Mucosa of gallbladder (tissue), 1 donor: ENCODE measurements around the gene GPC6. TPM values are rescaled to one million over a fixed set of nuclear protein-coding genes. Genes with fewer than 3 reads are reported as not detected.
"Not testable (repeated sequence)": the region's sequence is repeated elsewhere in the genome, so short reads cannot be mapped to it uniquely, and the experiment has no call there.

Source experiments
- DNase-seq: peaks from one replicate; pipeline ENCODE4 v3.0.0-alpha.2; 2020; ENCODE audit warnings: low spot score
- total RNA-seq: library from RNA; stranded (reverse); gene quantifications from one replicate; pipeline ENCODE4 v1.2.1, GENCODE V29; 2021
- donor health status: DM: no; HTN: no; CAD: no.

GPC6 gene
- total RNA-seq, 1 donor from 2014 or later = 24.0 TPM

DNA sequence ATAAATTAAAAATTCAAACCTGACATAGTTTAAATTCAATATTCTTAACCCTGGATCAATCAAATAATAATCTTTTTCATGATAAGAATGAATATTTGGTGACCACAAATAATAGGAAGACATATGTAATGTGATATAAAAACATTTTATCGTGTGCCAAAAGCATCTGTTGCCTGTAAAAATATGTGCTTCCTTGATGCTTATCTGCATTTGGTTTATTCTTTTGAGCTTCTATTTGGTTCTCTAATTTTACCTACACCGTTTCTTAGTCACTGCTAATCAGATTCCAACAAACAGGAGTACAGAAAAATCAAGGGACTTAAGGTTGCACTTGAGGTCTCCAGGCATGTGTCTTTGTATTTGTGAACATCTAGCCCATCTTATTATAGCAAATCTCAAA lies 978.3 kb downstream of the GPC6 start:
- DNase-seq = no peak

DNA sequence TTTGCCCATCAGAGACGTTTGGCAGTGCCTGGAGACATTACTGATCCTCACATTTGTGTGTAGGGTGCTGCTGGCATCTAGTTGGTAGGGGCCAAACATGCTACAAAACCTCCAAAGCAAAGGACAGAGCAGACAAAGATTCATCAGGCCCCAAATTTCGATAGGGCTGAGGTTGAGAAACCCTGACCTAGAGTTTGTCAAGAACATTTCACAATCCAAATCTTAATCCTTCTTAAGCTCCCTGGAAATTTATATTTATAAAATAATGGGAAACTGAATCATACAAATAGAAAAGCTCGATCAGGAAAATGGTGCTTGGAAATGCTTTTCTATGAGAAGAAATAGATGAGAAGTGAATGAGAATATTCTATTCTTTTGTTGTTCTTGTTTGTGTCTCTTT lies 979.3 kb downstream of the GPC6 start:
- DNase-seq = no peak

DNA sequence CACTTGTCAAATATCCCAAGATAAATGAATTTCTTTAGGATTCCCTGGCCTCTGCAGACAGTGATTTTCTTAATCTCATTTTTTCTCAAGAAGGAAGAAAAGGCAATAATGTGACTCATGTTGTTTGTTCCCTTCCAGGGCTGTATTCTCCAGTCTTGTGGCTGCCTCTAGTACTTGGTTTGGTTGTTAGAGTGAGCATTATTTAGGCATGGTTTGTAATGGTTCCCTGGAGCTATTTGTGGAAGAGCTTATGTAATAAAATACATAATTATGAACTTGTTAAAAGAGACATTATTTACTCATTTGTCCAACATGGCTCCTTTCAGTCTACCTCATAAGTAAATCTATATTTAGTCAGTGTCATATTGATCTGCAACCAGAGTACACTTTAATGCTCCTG lies 982.5 kb downstream of the GPC6 start:
- DNase-seq = no peak

DNA sequence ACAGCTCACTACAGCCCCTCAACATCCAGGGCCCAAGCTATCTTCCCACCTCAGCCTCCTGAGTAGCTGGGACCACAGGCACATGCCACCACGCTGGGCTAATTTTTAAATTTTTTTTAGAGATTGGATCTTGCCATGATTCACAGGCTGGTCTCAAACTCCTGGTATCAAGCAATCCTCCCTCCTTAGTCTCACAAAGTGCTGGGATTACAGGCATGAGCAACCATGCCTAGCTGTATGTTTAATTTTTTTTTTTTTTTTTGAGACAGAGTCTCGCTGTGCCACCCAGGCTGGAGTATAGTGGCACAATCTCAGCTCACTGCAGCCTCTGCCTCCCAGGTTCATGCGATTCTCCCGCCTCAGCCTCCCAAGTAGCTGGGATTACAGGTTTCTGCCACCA lies 983.3 kb downstream of the GPC6 start:
- not testable (repeated sequence) for DNase-seq

DNA sequence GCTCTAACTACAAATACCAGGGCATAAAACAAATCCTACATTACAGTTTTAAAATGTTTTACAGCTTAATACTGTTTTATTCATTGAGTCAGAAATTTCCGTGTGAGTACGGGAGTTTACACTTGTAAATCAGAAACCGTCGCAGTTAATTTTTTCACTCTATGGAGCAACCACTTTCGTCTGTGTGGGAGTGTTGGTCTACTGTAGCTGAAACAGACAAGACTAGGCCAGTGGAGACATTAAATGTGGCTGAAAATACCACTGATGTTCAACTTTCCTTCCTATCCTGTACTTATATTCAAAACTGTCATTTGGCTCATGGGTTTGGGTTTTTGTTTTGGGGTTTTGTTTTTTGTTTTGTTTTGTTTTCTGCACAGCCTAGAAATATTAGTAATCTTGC lies 984.2 kb downstream of the GPC6 start:
- no peak for DNase-seq

DNA sequence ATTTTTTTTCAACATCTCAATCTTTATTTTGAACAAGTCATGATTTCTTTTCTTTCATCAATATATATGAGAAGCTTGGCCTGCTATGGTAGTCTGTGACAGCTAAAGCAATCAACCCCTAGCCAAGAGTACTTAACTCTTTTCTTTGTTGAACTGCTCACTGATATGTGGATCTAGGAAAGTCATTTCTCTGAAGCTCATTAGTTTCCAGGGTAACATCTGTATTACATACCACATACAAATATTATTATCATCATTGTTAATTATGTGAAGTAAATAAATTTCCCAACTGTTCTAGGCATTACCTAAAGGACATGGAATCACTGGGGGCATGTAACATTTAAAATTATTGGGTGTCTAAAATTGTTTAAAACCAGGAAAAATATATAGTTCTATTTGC lies 985.6 kb downstream of the GPC6 start:
- no peak for DNase-seq

DNA sequence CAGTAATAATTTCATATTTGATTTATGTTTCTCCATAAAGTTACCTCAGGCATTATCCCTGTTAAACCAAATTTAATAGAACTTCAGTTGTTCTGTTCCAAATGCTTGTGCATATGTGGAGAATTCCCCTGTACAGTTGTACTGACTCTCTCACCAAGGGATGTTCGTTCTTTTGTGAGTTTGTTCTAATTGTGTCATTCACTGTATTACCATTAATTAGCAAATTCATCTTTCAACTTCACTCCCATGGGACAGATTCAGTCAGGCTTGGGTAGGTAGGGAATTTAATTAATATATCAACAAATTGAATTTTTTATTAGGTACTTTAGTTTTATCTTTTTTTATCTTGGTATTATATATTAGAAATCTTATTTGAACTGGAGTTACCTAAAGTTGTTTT lies 987.5 kb downstream of the GPC6 start:
- DNase-seq = no peak

DNA sequence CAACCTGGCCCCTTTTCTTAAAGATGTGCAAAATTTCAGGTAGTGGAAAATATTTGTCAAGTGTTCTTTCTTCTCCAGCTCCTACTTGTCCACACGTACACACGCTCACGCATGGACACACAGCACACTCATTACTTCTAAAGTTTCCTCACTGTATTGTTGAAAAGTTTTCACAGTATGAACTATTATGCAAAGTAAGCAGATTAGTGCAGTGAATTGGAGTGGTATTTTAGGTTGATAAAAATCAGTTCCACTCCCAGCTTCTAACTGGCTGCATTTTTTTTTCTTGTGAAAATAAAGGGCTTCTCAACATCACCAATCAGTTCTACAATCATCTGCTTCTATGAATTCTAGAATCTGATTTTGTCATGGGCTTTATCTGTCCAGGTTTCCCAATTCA lies 988.4 kb downstream of the GPC6 start:
- DNase-seq = no peak

DNA sequence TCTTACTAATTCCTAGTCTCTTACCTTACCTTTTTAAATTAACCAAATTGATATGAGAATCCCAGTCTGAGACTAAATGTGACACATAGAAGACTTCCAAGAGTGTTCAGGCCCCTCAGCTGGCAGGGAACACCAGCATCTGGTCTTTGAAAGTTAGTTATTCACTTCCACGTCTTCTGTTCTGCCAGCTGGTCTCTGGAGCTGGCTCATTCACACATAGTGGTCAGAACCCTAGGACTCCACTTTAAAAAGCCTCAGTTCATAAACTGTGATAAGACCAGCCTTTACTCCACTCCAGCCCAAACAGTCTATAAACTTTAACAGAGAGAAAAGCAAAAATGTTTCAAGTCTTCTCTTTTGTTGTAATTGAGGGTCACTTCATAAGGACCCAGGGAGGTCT lies 989.9 kb downstream of the GPC6 start:
- DNase-seq = no peak

DNA sequence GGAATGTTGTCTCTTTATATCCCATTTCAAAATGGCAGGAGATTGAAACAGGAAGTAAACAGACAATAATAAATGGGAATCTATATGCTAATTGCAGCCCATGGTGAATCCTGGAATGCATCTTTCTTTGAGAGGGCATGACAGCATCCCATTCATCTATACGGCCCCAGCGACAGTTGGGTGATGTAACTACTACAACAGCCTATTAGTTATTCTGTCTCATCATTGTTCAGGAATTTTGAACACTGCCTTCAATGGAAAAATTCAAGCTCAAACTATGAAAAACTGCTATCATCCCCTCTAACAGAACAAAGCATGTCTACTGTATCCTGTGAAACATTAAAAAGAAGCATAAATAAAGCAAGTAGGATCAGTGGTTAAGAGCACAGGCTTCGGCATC lies 990.8 kb downstream of the GPC6 start:
- no peak for DNase-seq

DNA sequence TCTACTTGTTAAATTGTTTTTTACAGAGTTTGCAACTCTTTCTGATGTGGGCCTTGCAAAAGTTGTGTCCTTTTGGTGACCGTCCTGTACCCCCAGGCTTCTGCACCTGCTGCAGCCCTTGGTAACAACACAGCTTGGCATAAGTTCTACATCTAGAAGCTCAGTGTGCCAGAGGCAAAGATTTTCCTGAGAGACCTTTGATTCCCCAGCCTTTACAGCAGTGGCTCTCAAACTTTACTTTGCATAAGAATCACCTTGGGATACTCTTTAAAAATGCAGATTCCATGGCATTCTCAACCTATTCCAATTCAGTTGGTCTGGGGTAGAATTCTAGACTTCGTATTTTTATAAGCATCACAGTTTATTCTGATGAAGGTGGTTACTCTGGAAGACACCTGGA lies 991.9 kb downstream of the GPC6 start:
- no peak for DNase-seq

DNA sequence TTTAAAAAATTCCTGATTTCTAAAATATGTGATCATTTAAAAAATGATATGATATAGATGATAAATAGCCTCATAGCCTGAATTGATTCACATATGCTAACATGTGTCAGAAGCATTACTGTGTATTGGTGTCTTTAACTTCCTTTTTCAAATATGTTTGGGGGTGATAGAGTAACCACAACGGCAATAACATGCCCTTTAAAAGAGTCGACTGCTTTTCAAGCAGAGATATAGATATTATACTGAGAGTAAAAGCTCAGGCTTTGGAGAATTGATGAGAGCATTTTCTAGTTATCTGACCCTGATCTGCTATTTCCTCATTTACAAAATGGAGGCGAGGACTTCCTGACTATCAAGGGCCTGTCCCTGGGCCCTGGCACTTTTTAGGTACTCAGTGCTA lies 992.3 kb downstream of the GPC6 start:
- DNase-seq = no peak

DNA sequence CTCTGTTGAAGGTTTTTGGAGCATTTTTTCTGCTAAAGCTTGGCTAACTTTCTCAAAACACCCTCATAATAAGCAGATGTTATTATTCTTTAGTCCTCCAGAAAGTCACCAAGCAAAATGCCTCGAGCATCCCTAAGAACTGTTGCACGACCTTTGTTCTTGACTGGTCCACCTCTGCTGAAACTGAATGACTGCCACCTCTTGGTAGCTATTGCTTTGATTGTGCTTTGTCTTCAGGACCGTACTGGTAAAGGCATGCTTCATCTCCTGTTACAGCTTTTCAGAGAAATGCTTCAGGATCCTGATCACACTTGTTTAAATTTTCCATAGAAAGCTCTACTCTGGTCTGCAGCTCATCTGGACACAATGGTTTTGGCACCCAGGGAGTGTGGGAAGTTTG lies 998.1 kb downstream of the GPC6 start:
- DNase-seq = no peak

DNA sequence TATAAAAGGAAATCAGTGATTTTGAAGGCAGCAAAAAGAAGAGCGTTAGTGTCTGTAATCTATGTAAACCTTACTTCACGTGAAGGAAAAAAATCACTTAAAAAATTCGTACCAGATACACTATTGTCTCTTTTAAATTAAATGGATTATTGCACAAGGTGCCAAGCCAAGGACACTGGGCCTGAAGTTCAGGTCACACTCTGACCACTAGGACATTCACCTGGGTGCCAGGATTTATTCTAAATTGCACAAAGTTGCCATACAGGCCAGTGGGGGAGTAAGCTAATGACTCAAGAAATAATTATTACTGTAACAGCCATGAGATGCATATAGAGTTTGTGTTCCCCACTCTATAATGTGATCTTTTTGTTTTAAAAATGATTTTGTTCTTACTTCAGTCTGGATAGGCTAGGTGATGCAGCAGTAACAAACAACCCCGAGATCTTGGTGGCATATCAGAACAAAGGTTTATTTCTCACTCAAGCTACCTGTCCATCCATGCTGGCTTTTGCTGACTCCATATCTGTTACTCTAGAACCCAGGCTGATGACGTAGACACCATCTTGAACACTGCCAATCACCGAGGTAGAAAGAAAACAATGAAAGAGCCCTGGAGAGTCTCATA lies 1000.8 kb downstream of the GPC6 start:
- no peak for DNase-seq

DNA sequence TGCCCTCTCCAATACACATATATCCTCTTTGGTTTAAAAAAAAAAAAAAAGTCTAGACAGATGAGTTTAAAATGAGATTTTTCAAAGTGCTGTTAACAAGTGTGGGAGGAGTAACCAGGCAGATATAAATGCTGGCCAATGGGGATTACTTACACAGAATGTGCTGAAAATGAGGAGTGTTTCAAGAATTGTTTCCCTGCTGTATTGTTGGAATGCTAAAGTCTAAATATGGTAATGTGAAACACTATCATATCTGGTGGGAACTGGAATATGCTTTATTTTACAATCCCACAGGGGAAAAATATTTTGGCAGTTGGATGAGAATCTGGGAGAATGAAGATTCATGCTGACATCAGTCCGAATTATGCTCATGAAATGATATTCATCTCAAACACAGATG lies 1002.2 kb downstream of the GPC6 start:
- DNase-seq = no peak

DNA sequence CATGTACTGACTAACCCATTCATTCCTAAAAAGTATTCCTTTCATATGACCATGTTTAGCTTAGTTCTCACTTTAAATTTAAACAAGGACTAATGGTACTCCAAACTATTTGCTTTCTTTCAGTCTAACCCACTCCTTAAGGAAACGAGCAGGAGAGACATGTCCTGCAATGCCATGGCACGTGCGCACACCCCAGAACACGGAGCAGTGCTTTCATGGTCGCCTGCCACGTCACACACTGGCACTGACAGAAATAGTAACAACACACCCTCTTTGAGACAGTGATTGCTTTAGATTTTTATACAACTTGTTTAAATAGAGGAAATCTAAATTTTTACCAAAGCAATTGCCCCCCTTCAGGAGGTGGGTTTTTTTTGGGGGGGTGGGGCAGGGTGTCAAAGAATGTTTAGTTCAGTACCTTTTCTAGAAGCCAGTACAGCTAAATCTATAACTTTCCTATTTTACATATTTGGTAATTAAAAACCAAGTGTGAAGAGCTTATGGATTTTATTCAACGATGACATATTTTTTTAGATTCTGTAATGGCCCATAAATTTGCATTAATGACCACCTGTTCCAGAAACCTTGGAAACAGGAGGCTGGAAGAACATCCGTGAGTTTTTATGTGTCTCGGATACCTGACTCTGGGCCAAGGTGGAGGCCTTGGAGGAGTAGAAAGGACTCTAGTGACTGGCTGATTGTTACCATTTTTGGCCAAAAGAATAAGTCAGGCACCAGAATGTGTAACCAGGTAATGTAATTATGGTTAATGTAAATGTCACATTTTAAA lies 1005.7 kb downstream of the GPC6 start:
- no peak for DNase-seq

DNA sequence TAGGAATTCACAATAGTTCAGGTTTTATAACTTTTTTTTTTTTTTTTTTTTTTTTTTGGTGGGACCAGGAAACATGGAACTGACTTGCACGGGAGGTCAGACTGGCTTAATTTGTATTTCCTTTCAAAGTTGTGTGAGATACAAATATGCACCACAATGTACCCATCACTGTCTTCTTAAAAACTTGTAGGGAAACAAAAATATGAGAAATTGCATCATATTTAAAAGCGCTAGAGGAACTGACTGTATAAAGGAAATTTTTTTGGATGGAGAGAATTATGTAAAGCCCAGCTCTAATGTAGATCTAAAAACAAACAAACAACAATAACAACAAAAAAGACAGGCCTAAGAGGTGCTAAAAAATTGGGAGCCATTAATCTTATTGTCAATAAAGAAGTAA lies 1006.3 kb downstream of the GPC6 start:
- DNase-seq = no peak

DNA sequence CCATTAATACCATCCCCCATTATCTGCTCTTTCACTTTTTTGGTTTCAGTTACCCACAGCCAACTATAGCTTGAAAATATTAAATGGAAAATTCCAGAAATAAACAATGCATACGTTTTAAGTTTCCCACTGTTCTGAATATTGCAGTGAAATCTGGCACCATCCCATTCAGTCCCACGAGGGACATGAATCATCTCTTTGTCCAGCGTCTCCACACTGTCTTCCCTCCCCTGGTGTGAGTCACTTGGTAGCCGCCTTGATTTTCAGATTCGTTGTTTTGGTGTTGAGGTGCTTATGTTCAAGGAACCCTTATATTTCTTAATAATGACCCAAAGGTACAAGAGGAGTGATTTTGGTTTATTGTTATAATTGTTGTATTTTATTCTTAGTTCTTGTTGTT lies 1006.8 kb downstream of the GPC6 start:
- peak; percentile 58 for DNase-seq

DNA sequence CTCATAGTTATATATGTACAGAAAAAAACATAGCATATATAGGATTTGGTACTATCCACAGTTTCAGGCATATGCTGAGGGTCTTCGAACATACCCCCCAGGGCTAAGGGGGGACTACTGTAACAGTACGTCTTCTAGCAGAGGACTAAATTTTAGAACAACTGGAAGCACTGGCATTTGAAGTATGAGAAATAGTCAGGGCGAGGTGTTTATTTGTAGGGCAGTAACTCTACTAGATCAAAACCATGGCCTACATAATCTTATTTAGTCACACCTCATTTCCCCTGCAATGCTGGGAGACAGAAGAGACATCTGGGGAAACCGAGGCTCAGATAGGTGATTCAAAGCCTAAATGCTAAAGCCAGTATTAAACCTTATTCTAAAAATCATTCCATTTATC lies 1007.2 kb downstream of the GPC6 start:
- DNase-seq = no peak

DNA sequence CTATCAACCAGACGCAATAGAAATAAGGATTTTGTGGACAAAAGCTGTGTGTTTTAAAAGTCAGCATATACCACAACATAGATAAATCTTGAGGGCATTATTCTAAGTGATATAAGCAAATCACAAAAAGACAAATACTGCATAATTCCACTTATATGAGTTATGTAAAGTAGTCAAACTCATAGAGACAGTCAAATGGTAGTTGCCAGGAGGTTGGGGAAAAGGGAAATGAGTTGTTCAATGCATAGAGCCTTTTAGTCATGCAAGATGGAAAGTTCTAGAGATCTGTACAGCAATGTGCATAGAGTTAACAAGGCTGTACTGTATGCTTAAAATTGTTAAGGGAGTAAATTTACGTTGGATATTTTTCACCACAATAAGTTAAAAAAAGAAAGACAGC lies 1008.1 kb downstream of the GPC6 start:
- DNase-seq = no peak

DNA sequence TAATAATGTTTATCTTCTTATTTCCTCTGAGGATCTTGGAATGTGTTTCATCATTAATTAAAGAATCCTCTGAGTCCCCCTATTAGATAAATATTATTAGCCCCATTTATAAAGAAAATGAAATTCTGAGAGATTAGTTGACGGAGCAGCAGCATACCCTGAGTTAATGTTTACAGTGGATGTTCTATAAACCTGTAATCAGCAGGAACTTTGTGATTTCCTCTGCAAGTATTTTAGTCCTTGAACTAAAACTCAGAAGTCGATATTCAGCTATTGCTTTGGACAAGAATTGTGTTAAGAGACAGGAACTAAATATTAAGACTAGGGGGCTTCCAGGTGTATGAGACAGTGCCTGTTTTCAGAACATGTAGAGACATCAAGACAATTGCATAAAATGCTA lies 1009.5 kb downstream of the GPC6 start:
- no peak for DNase-seq

DNA sequence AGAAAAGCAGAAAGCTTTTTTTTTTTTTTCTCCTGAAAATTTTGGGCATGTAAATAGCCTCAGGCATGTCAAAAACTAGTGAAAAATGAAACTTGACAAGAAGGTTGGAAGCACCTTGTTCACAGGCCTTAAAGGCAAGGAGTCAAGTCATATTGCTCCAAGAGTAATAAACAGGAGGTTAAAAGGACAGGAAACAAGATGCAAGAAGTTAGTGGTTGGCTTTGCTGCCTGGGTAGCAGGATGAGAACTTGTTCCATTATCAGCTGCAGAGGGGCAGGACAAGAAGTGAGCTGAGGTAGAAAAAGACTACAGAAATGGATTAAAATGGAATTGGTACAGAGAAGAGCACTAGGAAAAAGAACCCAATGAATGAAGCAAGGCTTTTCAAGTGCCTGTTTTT lies 1010.3 kb downstream of the GPC6 start:
- DNase-seq = no peak

DNA sequence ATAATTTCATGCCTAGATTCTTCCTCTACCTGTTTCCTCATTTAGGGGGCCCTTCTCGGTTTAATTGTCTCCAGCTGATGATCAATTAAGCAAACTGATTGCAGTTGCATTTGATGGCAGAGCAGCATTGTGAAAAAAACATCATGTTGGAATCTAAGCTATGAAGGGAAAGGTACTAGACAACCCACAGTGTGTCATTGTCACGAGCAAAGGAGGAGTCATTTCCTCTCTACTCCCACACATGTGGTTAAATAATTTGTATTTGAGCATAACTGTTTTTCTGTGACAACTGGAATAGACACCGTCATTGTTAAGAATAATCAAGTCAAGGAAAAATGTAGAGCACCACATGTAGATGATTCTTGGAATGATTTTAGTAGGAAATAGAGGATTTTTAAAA lies 1012.5 kb downstream of the GPC6 start:
- no peak for DNase-seq

DNA sequence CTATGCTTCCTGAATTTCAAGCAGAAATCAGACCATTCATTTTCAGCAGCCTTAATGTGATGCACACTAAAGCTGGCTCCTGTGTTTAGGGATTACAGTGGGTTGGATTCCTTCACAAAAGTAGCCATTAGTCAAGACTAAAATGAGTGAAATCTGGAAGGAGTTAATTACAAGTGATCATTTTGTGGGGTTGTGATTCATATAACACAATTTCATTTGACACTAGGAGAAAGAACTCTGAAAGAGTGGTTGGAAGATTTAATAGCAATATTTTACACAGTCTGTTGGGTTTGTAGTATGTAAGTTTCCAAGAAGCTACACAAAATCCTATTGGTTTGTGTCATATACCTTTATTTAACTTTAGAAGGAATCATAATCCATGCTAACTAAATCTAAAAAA lies 1015.9 kb downstream of the GPC6 start:
- no peak for DNase-seq
